Measurements from ENCODE around the gene RCVRN. TPM values are rescaled to one million over a fixed set of nuclear protein-coding genes. Genes with fewer than 3 reads are reported as not detected.

The RCVRN gene
- total RNA-seq, 2 donors from 2014 or later = not detected

- ATAC-seq (replicated peaks in 1 of 2) = no peak
- H3K9me3 Mint-ChIP-seq = no peaks in the 10 kb centered on the region
- no peak for DNase-seq
- no peak overlapping the region for H3K27ac Mint-ChIP-seq
- peaks cover 15% of the 10 kb centered on the region for H3K27me3 Mint-ChIP-seq (ENCODE audit: low read depth)
- no peak overlapping the region for H3K4me3 Mint-ChIP-seq
- H3K36me3 Mint-ChIP-seq (ENCODE audit: insufficient read depth in 2 of 2) = no peaks in the 10 kb centered on the region
- no peaks in the 10 kb centered on the region for H3K4me1 Mint-ChIP-seq (ENCODE audit: low read depth)
Observed at GRCh38 chr17:9900044-9900594, 5.0 kb downstream of the RCVRN start.

DNA sequence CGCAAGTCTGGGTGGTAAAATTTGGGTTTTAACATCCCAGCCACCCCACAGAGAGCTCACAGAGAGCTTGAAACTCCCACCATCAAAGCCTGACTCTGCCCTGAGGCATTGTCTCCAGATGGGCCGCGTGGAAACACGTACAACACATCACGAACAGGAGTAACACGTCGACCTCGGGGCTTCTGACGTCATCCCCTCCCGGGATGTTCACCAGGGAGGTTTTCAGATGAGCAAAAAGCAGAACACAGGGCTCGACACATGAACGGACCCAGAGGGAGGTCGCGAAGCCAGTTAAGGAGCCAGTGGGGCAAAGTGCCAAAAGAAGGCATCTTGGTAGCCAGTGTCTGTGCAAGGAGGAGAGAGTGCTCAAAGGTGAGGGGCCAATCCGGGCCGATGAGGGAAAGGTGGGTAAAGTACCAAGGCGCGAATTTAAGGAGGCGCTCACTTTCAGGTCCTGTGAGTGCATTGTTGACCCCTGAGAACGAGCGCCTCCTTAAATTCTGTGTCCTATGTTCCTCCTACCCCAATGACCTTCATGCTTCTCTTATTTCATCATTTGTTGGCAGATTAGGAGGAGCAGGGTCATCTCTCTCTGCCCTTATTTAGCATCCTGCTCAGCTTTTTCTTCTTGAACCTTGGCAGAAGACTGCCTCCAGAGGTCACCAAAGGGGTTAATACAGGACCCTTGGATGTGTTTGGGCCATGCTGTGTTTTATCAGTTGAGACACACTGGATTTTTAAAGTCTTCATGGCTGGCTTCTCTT, 5.6 kb downstream of the RCVRN start:
- DNase-seq = no peak
- Mint-ChIP-seq H3K36me3 (ENCODE audit: insufficient read depth in 2 of 2) (no peaks in the 10 kb centered on the region), H3K9me3 (no peaks in the 10 kb centered on the region), H3K4me1 (ENCODE audit: low read depth) (no peaks in the 10 kb centered on the region), H3K27ac (no peak overlapping the region), H3K4me3 (no peak overlapping the region), H3K27me3 (ENCODE audit: low read depth) (peaks cover 15% of the 10 kb centered on the region)
- no peak for ATAC-seq (replicated peaks in 1 of 2)

DNA sequence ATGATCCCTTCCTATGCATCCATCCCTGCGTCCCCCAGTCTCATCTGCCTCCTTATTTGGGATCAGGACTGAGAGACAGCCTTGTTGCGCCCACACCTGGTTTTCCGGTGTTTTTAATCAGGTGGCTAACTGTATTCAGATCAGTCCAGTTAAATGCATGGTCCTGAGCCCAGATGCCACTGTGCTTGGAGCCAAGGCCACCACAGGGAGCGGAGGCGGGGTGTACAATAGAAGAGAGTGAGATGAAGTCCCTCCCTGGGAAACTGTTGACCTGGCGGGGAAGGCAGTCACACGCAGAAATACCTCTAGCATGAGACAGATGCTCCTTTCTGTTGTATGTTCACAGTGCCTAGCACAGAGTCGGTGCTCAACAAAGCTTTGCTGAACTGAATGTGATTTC, 6.3 kb downstream of the RCVRN start:
- Mint-ChIP-seq H3K36me3 (ENCODE audit: insufficient read depth in 2 of 2) (no peaks in the 10 kb centered on the region), H3K27me3 (ENCODE audit: low read depth) (peaks cover 15% of the 10 kb centered on the region), H3K9me3 (no peaks in the 10 kb centered on the region), H3K4me3 (no peak overlapping the region), H3K27ac (no peak overlapping the region), H3K4me1 (ENCODE audit: low read depth) (no peaks in the 10 kb centered on the region)
- DNase-seq (no peak), ATAC-seq (replicated peaks in 1 of 2) (no peak)

- no peak overlapping the region for H3K27ac Mint-ChIP-seq
- no peaks in the 10 kb centered on the region for H3K9me3 Mint-ChIP-seq
Observed at GRCh38 chr17:9897372-9897968, 7.6 kb downstream of the RCVRN start.

DNA sequence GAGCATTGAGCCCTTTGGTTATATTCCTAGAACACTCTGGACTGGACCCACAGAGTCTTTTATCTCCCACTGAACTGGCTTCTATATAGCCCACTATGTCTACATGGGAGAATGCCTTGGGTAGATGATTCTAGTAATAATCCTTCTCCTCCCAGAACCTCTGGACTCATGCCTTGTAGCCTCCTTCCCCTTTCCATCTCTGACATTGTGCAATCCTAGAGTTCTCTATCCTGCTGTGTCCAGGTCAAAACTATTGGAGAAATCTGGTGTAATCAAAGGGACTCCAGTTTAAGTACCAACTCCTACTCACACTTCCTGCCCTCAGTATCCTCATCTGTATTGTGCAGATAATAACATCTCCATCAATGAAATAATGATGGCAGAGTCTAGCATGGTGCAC, 9.1 kb downstream of the RCVRN start:
- H3K4me1 Mint-ChIP-seq (ENCODE audit: low read depth) = no peaks in the 10 kb centered on the region
- peaks cover 15% of the 10 kb centered on the region for H3K27me3 Mint-ChIP-seq (ENCODE audit: low read depth)
- no peaks in the 10 kb centered on the region for H3K36me3 Mint-ChIP-seq (ENCODE audit: insufficient read depth in 2 of 2)
- no peak overlapping the region for H3K27ac Mint-ChIP-seq
- H3K9me3 Mint-ChIP-seq = no peaks in the 10 kb centered on the region
- no peak for ATAC-seq (replicated peaks in 1 of 2)
- DNase-seq = no peak
- H3K4me3 Mint-ChIP-seq = no peak overlapping the region

More at GRCh38 chr17:9897372-9897968, 7.6 kb downstream of the RCVRN start:
- no peak for ATAC-seq (replicated peaks in 1 of 2)
- no peaks in the 10 kb centered on the region for H3K36me3 Mint-ChIP-seq (ENCODE audit: insufficient read depth in 2 of 2)
- H3K4me1 Mint-ChIP-seq (ENCODE audit: low read depth) = no peaks in the 10 kb centered on the region
- H3K27me3 Mint-ChIP-seq (ENCODE audit: low read depth) = peaks cover 15% of the 10 kb centered on the region
- H3K4me3 Mint-ChIP-seq = no peak overlapping the region
- DNase-seq = no peak

GRCh38 chr17:9894231-9894630, 10.8 kb downstream of the RCVRN start:
- Mint-ChIP-seq H3K36me3 (ENCODE audit: insufficient read depth in 2 of 2) (no peaks in the 10 kb centered on the region), H3K4me3 (no peak overlapping the region), H3K9me3 (no peaks in the 10 kb centered on the region), H3K27ac (no peak overlapping the region), H3K4me1 (ENCODE audit: low read depth) (no peaks in the 10 kb centered on the region), H3K27me3 (ENCODE audit: low read depth) (peaks cover 6% of the 10 kb centered on the region)
- DNase-seq (no peak), ATAC-seq (replicated peaks in 1 of 2) (no peak)

DNA sequence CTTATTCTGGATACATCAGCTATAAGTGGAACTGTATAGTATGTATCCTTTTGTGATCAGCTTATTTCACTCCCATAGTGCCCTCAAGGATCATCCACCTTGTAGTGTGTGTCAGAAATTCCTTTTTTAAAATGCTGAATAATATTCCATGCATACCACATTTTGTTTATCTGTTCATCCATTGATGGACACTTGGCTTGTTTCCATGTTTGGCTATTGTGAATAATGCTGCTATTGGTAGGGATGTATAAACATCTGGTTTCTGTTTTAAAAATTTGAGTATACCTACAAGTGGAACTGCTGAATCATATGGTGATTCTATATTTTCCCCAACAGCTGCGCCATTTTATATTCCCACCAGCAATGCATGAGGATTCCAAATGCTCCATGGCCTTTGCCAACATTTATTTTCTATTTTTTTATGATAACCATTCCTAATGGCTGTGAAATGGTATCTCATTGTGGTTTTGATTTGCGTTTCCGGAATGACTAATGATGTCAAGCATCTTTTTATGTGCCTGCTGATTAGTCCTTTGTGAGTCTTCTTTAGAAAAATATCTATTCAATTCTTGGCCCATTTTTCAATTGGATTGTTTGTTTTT, 11.6 kb downstream of the RCVRN start:
- no peaks in the 10 kb centered on the region for H3K4me1 Mint-ChIP-seq (ENCODE audit: low read depth)
- no peak overlapping the region for H3K27ac Mint-ChIP-seq
- no peaks in the 10 kb centered on the region for H3K36me3 Mint-ChIP-seq (ENCODE audit: insufficient read depth in 2 of 2)
- peaks cover 6% of the 10 kb centered on the region for H3K27me3 Mint-ChIP-seq (ENCODE audit: low read depth)
- DNase-seq (no peak), ATAC-seq (replicated peaks in 1 of 2) (no peak)
- no peak overlapping the region for H3K4me3 Mint-ChIP-seq
- H3K9me3 Mint-ChIP-seq = no peaks in the 10 kb centered on the region

- DNase-seq = peak; percentile 1 to 16
- no peak overlapping the region for H3K27ac Mint-ChIP-seq
- no peaks in the 10 kb centered on the region for H3K36me3 Mint-ChIP-seq (ENCODE audit: insufficient read depth in 2 of 2)
- no peaks in the 10 kb centered on the region for H3K27me3 Mint-ChIP-seq (ENCODE audit: low read depth)
- H3K4me1 Mint-ChIP-seq (ENCODE audit: low read depth) = no peaks in the 10 kb centered on the region
- H3K9me3 Mint-ChIP-seq = no peaks in the 10 kb centered on the region
- no peak for ATAC-seq (replicated peaks in 1 of 2)
- H3K4me3 Mint-ChIP-seq = no peak overlapping the region
Observed at GRCh38 chr17:9890124-9890523, 14.9 kb downstream of the RCVRN start.

DNA sequence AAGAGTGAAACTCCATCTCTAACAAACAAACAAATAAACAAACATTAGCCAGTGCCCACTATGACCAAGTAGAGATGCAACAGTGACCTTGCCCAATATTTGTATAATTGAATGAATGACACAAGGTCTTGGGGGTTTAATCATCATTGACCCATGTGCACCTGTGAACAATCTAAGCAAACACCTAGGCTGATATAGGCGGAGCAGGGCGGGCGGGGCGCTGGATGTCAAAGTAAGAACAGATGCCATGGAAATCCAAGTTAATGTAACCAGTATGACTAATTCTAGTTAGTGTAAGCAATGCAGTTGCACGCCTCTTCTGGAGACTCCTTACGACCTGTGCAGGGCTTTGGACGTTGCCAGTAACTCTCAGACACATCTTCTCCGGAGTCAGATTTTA, 17.6 kb downstream of the RCVRN start:
- Mint-ChIP-seq H3K9me3 (peaks cover 6 to 9% of the 10 kb centered on the region in 2 donors), H3K27ac (no peak overlapping the region), H3K4me1 (ENCODE audit: low read depth) (no peaks in the 10 kb centered on the region), H3K27me3 (ENCODE audit: low read depth) (no peaks in the 10 kb centered on the region), H3K36me3 (ENCODE audit: insufficient read depth in 2 of 2) (peaks cover 2 to 7% of the 10 kb centered on the region in 2 donors), H3K4me3 (no peak overlapping the region)
- DNase-seq = no peak
- ATAC-seq (replicated peaks in 1 of 2) = no peak

DNA sequence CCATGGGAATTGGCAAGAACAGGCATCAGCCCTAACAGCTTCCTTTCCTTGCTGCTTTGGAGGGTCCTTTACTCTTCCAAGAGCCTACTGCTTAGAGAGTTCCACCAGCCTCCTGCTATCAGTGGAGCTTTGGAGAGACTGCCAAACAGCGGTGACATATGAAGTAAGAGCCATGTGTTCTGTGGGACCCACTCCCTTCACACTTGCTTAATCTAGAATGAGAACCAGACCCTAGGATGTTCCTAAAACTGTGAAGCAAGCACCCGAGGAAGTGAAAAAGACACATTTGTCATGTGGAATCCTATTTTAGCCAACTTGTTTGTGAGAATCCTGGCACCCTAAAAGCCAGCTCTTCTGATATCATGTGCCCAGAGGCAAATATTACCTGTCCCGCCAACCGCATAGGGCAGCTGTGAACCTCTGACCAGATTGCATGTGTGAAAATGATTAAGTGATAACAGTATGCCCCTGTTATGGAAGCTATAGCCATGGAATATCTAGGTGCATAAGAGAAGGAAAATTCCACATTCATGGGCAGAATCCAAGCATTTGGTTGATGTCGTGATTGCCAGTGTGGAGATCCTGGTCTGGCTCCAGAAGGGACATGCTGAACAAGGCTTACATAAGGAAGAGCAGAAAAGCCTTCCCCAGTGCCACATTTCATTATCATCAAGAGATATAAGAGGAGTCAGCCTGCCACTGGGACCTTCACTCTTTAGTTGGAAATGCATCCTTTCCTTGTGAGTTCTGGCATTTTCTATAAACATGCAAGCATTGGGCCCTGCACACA, 18.7 kb downstream of the RCVRN start:
- peaks cover 12 to 14% of the 10 kb centered on the region in 2 donors for H3K9me3 Mint-ChIP-seq
- H3K27me3 Mint-ChIP-seq (ENCODE audit: low read depth) = no peaks in the 10 kb centered on the region
- peaks cover 5 to 7% of the 10 kb centered on the region in 2 donors for H3K36me3 Mint-ChIP-seq (ENCODE audit: insufficient read depth in 2 of 2)
- no peak overlapping the region for H3K27ac Mint-ChIP-seq
- no peak for ATAC-seq (replicated peaks in 1 of 2)
- DNase-seq = no peak
- no peak overlapping the region for H3K4me3 Mint-ChIP-seq
- no peaks in the 10 kb centered on the region for H3K4me1 Mint-ChIP-seq (ENCODE audit: low read depth)

GRCh38 chr17:9883451-9883850, 21.6 kb downstream of the RCVRN start:
- peaks cover 13 to 17% of the 10 kb centered on the region in 2 donors for H3K9me3 Mint-ChIP-seq

DNA sequence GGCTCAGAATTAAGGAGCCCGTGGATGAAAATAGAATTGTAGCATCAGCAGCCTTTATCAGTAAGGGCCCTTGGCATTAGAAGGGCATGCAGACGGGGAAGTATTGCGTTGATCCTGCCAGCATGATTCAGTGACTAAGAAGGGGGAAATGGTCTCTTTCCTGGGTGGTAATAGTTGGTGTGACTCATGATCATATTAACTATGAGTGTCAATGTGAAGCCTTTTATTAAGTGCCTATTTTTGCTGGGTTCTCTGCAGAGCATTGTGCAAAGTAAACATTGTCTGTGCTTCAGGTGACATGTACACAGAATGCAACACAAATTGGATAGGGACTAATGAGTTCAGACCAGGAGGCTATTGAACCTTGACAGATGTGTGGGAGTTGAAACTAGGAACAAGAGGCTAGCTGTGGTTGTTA, 24.5 kb downstream of the RCVRN start:
- Mint-ChIP-seq H3K4me1 (ENCODE audit: low read depth) (no peaks in the 10 kb centered on the region), H3K27me3 (ENCODE audit: low read depth) (no peaks in the 10 kb centered on the region), H3K4me3 (no peak overlapping the region), H3K9me3 (peaks cover 13 to 17% of the 10 kb centered on the region in 2 donors), H3K27ac (no peak overlapping the region), H3K36me3 (ENCODE audit: insufficient read depth in 2 of 2) (peaks cover 5 to 7% of the 10 kb centered on the region in 2 donors)
- ATAC-seq (replicated peaks in 1 of 2) (no peak), DNase-seq (no peak)

More at GRCh38 chr17:9883451-9883850, 21.6 kb downstream of the RCVRN start:
- H3K27me3 Mint-ChIP-seq (ENCODE audit: low read depth) = no peaks in the 10 kb centered on the region
- no peak overlapping the region for H3K27ac Mint-ChIP-seq
- H3K36me3 Mint-ChIP-seq (ENCODE audit: insufficient read depth in 2 of 2) = peaks cover 5 to 7% of the 10 kb centered on the region in 2 donors
- ATAC-seq (replicated peaks in 1 of 2) = no peak
- DNase-seq = no peak
- H3K4me1 Mint-ChIP-seq (ENCODE audit: low read depth) = no peaks in the 10 kb centered on the region
- no peak overlapping the region for H3K4me3 Mint-ChIP-seq
